Measurements from ENCODE around the gene PLA2G4F.

The PLA2G4F gene, protein sequence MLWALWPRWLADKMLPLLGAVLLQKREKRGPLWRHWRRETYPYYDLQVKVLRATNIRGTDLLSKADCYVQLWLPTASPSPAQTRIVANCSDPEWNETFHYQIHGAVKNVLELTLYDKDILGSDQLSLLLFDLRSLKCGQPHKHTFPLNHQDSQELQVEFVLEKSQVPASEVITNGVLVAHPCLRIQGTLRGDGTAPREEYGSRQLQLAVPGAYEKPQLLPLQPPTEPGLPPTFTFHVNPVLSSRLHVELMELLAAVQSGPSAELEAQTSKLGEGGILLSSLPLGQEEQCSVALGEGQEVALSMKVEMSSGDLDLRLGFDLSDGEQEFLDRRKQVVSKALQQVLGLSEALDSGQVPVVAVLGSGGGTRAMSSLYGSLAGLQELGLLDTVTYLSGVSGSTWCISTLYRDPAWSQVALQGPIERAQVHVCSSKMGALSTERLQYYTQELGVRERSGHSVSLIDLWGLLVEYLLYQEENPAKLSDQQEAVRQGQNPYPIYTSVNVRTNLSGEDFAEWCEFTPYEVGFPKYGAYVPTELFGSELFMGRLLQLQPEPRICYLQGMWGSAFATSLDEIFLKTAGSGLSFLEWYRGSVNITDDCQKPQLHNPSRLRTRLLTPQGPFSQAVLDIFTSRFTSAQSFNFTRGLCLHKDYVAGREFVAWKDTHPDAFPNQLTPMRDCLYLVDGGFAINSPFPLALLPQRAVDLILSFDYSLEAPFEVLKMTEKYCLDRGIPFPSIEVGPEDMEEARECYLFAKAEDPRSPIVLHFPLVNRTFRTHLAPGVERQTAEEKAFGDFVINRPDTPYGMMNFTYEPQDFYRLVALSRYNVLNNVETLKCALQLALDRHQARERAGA

GRCh38 chr15:42156243-42156922 lies at the start of gene PLA2G4F:
TSS of gene PLA2G4F (minus strand) at chr15:42156636. CDS start at chr15:42156549, 87 bp downstream.
- no peak for DNase-seq

- no peak for DNase-seq
These were observed 47.5 kb upstream of the PLA2G4F start for GRCh38 chr15:42203891-42204290.

- DNase-seq = no peak
These were observed 46.2 kb upstream of the PLA2G4F start for GRCh38 chr15:42202653-42203052.

DNA sequence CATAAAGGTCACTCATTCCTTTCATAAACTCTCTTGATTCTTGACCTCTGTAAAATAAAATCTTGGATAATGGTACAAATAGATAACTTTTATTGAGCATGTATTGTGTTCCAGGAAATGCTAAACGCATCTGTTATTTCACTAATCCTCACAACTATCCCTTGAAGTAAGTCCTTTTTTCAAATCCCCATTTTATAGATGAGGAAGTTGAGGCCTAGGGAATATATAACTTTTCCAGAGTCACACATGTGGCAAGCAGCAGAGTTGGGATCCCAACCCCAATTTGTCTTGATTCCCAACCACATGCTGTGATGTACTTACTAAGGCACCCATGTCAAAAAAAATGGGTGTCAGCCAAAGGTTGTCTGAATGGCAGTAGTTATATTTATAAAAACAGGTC lies 45.4 kb upstream of the PLA2G4F start:
- no peak for DNase-seq

GRCh38 chr15:42199126-42199525 lies 42.7 kb upstream of the PLA2G4F start:
- no peak for DNase-seq

DNA sequence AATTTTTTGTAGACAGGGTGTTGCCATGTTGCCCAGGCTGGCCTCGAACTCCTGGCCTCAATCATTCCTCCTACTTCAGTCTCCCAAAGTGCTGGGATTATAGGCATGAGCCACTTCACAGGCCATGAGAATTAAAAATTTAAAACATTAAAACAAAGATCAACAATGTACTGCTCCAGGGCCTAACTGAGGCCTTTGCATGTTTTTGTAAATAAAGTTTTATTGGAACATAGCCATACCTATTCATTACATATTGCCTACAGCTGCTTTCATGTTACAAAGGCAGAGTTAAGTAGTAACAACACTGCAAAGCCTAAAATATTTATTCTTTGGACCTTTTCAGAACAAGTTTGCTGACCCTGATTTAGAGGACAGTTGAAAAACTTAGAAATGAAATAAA lies 42.1 kb upstream of the PLA2G4F start:
- no peak for DNase-seq

DNA sequence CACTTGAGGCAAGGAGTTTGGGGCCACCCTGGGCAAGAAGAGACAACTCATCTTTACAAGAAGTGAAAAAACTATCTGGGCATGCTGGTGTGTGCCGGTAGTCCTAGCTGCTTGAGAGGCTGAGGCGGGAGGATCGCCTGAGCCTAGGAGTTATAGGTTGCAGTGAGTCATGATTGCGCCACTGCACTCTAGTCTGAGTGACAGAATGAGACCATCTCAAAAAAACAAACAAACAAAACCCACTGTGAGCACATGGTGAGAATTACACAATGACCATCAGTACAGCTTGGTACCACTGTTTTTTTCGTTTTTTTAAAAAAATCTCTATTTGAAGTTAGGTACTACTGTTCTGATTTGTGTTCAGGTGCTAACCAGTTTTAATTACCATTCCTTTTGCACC lies 38.1 kb upstream of the PLA2G4F start:
- no peak for DNase-seq

GRCh38 chr15:42193383-42193782 lies 36.9 kb upstream of the PLA2G4F start:
- DNase-seq = no peak

GRCh38 chr15:42191610-42192346 lies 35.3 kb upstream of the PLA2G4F start:
- no peak for DNase-seq

DNA sequence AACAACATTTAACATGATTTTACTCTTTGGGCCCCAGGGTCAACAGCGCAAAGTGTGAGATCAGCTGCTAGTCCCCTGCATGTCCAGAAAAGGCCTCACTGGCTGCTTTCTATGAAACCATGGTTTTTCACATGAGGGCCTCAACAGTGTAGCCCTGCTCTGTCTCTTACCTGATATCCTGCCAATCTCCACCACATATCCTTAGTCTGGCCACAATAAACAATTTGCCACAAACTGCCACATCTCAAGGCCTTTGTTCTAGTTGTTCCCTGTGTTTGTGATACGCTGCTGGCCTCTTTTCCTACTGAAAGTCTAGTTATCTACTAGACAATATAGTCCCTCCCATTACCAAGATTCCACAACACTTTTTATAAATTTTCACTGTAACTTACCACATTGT lies 33.9 kb upstream of the PLA2G4F start:
- no peak for DNase-seq

- no peak for DNase-seq
These were observed 29.4 kb upstream of the PLA2G4F start for GRCh38 chr15:42185801-42186200.

- no peak for DNase-seq
These were observed 28.3 kb upstream of the PLA2G4F start for GRCh38 chr15:42184736-42185135.

DNA sequence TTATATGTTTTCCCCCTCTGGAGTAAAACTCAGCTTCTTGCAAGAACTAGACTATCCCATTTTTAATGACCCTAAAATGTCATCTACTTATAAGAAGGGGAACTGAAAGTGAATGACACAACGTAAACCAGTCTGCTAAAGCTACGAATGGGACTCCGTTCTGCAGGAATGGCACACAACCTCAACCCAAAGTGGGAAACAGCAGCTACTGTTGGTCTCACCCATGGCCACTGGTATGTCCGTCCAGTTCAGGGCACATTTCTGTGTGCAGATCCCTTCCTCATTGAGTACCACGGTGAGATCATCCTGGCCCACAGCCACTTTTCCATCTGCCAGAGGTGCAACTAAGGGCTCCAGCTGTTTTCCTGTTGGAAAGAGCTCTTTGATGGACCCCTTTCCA lies 27.9 kb upstream of the PLA2G4F start:
- no peak for DNase-seq

GRCh38 chr15:42182961-42183360 lies 26.5 kb upstream of the PLA2G4F start:
- no peak for DNase-seq

GRCh38 chr15:42182328-42182886 lies 26.0 kb upstream of the PLA2G4F start:
- no peak for DNase-seq

DNA sequence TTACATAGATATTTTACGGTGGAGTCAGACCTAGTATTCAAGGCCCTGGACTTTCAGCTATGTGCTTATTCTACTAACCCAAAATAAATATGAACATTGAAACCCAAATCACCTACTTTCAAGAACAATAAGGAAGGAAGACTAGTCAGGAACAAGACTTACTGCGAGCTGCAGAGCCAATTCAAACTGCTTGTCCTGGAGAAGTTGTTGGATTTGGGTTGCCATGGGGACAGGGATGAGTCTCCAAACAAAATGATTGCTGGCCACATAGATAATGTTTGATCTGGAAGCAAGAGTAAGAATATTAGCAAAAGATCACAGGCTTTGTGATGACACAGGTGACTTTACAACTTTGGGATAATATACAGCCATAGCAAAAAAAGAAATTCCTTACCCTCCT lies 21.6 kb upstream of the PLA2G4F start:
- no peak for DNase-seq

DNA sequence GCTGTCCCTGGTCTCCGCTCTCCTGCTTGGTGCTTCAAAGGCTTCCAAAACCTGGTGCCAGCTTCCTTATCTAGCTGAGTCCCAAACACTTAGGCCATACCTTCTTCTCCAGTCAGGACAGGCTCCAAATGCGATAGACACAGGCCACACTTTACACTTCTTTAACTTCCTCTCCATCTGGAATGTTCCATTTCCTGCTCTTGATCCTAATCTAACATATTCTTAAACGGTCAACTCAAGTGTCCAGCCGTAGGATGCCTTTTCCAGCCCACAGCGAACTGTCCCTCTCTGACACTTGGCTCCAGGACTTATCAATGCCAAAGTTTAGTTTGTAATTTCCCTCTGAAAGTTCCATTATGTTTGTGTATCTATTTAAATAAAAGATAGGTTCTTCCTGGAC lies 19.2 kb upstream of the PLA2G4F start:
- no peak for DNase-seq

DNA sequence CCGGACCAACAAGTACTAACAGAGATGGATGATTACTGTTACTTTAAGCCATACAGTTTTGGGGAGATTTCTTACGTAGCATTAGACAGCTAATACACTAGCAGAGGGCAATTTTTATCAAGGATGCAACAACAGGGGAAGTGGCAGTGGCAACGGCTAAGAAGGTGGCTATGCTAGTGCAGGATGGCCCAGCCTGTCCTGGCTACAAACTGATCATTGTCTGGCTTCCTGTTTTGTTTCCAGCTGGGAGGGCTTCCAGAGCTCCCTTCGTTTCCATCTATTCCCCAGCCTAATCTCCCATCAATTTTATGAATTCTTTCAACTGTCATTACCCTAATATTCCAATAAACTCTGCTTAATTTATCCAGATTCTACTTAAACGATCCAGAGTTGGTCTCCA lies 16.0 kb upstream of the PLA2G4F start:
- no peak for DNase-seq

DNA sequence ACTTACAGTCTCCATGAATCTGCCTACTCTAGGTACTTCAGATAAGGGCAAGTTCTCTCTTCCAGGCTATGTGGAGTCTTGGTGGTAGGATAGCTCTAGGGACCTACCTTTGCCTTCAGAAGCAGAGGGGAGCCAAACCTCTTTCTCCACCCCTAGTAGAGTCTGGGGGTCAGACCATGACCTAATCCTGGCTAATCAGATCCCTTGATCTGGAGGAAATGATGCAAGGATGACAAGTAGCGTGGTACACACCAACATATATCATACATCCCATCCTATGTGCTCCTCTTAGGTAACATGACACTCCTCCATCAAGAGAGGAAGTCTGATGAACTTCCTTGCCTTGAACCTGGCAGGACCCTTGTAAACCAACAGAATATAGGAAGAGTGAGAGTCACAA lies 15.4 kb upstream of the PLA2G4F start:
- DNase-seq = no peak

DNA sequence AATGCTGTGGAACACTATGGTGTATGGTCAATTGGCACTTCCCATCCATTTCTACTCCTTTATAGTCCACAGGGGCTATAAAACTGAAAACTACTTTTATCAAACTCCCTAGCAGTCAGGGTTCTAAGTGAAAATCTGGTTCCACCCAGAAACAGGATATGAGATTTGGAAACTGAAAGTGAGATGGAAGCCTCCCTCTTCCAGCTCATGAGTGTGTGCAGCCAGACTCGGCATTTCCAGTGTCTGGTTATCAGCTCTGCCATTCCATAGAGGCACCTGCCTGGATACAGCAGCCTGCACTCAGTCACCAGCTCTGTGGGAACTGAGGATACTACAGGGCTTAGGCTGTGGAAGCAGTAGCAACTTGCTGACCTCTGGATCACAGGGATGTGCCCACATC lies 14.7 kb upstream of the PLA2G4F start:
- no peak for DNase-seq

DNA sequence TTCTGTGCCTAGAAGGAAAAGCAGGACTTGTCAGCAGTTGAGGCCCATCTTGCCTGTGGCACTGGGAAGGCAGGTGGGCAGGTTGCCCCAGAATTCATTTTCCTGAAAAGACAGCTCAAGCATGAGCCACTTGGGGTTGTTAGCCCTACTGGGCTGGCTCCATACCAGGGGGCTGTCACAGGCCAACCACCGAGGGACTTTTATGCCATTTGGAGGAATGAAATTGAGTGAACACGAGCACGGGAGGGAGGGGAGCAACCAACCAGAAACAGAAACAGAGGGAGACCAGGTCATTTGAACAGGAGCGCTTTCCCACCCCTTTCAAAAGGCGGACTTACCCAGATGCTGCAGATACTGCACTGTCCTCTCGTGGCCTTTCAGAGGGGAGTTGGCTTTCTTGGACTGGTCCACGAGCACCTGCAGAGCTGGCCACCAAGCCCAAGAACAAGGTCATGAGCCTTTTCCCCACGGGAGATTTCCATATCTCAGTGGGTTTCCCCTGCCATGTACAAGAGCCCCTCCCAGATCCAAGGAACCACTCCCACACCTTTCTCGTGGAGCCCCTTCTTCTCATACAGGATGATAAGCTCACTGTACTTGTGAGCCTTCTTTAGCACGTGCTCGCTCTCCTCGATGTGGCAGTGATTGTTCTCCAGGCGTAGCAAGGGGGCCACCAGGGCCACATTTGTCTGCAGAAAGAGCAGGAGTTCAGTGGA lies 9.9 kb upstream of the PLA2G4F start:
- DNase-seq = no peak

DNA sequence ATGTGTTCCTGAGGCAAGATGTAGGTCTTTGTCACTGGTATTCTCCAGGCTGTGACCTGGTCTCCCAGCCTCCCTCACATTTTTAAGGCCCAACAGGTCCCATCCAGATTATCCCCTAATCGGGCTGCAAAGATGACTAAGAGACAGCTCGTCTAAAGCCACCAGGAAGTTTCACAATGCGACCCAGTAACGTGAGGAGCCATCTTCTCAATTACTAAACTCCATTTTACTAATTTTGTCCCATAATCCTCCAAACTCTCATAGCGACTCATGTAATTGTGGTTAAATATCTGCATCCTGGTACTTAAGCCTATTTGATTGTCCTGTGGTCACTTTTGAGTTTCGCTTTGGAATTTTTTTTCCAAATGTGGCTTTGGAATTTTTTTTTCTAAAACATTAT lies 8.7 kb upstream of the PLA2G4F start:
- DNase-seq = no peak
